ENCODE data around the gene IL16.

Gene IL16

DNA sequence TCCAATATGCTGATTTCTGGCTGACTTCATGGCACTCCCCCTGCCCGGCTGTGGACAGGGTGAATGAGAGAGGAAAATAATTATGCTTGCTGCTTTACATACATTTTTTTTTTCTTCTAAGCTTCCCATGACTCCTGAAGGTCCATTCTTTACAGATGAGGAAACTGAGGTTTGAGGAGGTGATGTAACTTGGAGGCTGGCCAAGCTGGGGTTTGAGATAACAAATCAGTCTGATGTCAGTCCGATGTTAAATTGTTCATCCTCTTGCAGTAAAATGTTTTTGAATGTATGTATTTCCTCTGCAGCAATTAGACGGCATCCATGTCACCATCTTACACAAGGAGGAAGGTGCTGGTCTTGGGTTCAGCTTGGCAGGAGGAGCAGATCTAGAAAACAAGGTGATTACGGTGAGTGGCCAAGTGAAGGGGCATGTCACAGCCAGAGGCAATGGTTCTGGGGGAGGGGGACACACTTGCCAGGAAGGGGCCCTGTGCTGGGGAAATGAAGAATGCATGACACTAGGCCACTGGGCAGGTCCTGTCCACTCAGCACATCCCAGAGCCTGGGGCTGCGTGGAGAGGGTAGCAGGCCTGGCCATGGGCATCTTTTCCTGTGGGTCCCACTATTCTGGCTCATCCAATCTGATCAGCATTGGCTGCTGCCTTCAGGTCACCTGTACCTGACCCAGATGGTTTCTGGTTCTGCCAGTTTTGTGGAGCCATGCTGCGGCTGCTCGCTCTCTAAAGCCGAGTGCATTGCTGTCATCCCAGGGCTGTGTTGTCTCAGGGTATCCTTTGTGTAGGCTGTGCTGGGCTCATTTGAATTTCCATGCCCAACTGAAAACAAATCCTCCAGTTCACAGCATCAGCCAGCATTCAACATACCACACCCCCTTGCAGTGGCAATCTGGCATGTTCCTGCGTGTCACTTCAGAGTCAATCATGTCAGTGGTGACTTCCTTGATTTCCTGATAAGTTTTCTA is 106.9 kb downstream of the IL16 start:
- H3K36me3 ChIP-seq, result peaks cover 6 to 33% (median 29%) of the 10 kb centered on the region in 3 donors
- H3K4me1 ChIP-seq, result peaks cover 0 to 11% (median 2%) of the 10 kb centered on the region in 4 donors
- TF ChIP-seq, protein P1, sequence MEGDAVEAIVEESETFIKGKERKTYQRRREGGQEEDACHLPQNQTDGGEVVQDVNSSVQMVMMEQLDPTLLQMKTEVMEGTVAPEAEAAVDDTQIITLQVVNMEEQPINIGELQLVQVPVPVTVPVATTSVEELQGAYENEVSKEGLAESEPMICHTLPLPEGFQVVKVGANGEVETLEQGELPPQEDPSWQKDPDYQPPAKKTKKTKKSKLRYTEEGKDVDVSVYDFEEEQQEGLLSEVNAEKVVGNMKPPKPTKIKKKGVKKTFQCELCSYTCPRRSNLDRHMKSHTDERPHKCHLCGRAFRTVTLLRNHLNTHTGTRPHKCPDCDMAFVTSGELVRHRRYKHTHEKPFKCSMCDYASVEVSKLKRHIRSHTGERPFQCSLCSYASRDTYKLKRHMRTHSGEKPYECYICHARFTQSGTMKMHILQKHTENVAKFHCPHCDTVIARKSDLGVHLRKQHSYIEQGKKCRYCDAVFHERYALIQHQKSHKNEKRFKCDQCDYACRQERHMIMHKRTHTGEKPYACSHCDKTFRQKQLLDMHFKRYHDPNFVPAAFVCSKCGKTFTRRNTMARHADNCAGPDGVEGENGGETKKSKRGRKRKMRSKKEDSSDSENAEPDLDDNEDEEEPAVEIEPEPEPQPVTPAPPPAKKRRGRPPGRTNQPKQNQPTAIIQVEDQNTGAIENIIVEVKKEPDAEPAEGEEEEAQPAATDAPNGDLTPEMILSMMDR (IDR thresholded peaks at IDR 0.05), result no peak
- no peak overlapping the region for H3K4me3 ChIP-seq
- DNase-seq, result no peak
- intact Hi-C loops (cut with DNase I; ENCODE audit: low total_unique reads), result no loop called here
- no peaks in the 10 kb centered on the region for H3K9me3 ChIP-seq
- peak overlapping the region in 1 of 2 donors; percentile 4 for H3K27ac ChIP-seq
- no peaks in the 10 kb centered on the region for H3K27me3 ChIP-seq

DNA sequence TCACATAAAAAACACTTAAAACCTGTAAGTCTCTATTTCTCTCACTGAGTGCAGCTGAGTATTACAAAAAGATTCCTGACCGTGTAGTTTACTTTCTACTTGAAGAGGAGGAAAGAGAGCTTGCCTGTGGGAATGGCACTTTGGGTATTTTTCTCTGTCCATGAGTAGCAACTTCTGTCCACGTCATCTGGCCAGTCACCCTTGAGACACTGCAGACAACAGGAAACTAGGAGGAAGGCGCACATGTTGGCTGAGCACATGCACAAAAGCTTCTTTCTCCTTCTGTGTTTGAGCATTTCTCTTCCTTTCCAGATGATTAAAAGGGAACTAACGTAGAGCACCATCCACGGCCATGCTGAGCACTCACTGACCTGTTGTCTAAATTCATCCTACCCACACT is 107.5 kb downstream of the IL16 start:
- Histone ChIP-seq H3K4me3 (no peak overlapping the region), H3K27me3 (no peaks in the 10 kb centered on the region), H3K9me3 (no peaks in the 10 kb centered on the region), H3K36me3 (peaks cover 6 to 35% (median 29%) of the 10 kb centered on the region in 3 donors), H3K4me1 (peaks cover 0 to 12% (median 5%) of the 10 kb centered on the region in 4 donors), H3K27ac (peak overlapping the region in 1 of 2 donors; percentile 4)
- TF ChIP-seq, protein P1 (IDR thresholded peaks at IDR 0.05), result no peak
- peak in 1 of 2 donors; percentile 61 for DNase-seq
- intact Hi-C loops (cut with DNase I; ENCODE audit: low total_unique reads), result no loop called here

DNA sequence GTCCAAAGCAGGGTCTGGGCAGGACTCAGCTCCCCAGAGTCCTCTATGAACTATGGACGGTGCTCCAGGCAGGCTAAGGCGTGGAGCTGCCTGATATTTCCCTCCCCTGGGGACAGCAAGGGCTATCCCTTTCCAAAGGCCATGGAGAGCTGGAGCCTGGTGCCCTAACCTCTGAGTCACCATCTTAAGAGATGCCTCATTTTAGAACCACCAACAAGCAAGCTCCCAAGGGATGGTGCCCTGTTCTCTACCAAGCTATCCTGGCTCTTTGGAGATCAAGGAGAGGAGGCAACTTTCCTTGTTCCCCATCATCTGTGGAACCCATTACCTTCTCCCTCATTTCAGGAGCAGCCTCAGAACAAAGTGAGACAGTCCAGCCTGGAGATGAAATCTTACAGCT is 111.6 kb downstream of the IL16 start:
- peaks cover 6 to 22% (median 17%) of the 10 kb centered on the region in 3 donors for H3K36me3 ChIP-seq
- TF ChIP-seq, protein P1 (IDR thresholded peaks at IDR 0.05), result no peak
- H3K27ac ChIP-seq, result no peak overlapping the region
- H3K4me3 ChIP-seq, result no peak overlapping the region
- no peaks in the 10 kb centered on the region for H3K9me3 ChIP-seq
- intact Hi-C loops (cut with DNase I; ENCODE audit: low total_unique reads), result no loop called here
- H3K27me3 ChIP-seq, result no peaks in the 10 kb centered on the region
- H3K4me1 ChIP-seq, result peaks cover 0 to 31% (median 19%) of the 10 kb centered on the region in 4 donors
- no peak for DNase-seq

DNA sequence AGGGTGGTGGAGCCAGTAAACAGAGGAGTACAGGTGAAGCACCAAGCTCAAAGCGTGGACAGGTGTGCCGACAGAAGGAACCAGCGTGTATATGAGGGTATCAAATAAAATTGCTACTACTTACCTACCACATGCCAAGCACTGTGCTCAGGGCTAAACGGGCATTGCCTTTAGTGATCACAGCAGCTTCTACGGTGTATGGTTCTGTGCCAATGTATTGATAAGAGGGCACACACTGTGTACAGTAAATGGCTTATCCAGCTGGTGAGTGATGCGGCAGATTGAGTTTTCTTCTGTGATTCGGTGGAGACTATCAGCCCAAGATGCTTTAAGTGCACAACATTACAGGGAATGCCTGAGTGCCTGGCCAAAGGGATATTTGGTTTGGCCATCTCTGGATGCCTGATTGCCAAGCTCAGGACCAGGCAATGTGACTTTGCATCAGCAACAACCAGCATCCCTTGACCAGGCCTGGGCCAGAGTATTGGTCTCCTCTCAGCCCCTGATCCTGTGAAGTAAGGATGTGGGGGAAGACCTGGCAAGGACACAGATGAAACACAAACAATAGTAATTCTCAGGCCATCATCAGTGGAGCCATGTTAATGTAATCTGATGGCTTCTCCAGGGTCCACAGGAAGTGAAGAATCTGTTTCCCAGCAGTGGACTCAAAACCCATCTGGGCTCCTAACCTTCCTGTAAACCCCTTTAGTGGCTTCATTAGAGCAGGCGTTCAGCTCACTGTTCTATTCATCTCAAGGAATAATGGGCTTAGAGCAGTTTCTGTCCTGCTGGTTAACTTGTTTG is 113.2 kb downstream of the IL16 start:
- H3K4me1 ChIP-seq, result peaks cover 0 to 35% (median 23%) of the 10 kb centered on the region in 4 donors
- TF ChIP-seq, protein P1 (IDR thresholded peaks at IDR 0.05), result no peak
- H3K4me3 ChIP-seq, result no peak overlapping the region
- intact Hi-C loops (cut with DNase I; ENCODE audit: low total_unique reads), result no loop called here
- H3K27me3 ChIP-seq, result no peaks in the 10 kb centered on the region
- peaks cover 6 to 16% (median 11%) of the 10 kb centered on the region in 3 donors for H3K36me3 ChIP-seq
- DNase-seq, result no peak
- H3K9me3 ChIP-seq, result no peaks in the 10 kb centered on the region
- no peak overlapping the region for H3K27ac ChIP-seq

DNA sequence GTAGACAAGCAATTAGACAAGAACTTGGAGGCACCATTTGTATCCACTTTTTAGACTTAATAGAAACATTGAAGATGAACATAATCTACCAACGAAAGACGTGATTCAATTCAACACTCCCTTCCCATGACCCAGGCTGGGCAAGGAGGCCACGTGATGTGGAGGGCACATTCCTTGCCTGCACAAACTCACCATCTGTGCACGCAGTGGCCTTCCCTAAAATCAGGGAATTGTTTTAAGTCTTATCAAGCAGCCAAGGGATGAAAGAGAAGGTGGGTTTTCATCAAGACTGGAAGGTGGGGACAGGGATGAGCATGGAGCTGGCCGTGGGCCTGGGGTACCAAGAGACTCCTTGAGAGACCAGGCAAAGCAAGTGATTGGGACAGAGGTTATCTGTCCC is 113.8 kb downstream of the IL16 start:
- intact Hi-C loops (cut with DNase I; ENCODE audit: low total_unique reads), result no loop called here
- TF ChIP-seq, protein P1 (IDR thresholded peaks at IDR 0.05), result no peak
- Histone ChIP-seq H3K27ac (no peak overlapping the region), H3K4me3 (no peak overlapping the region), H3K36me3 (peaks cover 6 to 16% (median 11%) of the 10 kb centered on the region in 3 donors), H3K9me3 (no peaks in the 10 kb centered on the region), H3K27me3 (no peaks in the 10 kb centered on the region), H3K4me1 (peaks cover 0 to 35% (median 23%) of the 10 kb centered on the region in 4 donors)
- no peak for DNase-seq

Measured in tibial artery (tissue), 4 donors.